LNCaP clone FGC (cell line): ENCODE measurements around the gene RNF214.
"Not testable (repeated sequence)": the region's sequence is repeated elsewhere in the genome, so short reads cannot be mapped to it uniquely, and the experiment has no call there.

ENCODE experiments used
- DNase-seq: peaks from one replicate; pipeline ENCODE4 v3.0.0-alpha.2; 2011; ENCODE audit warnings: low read depth
- H3K4me3 ChIP-seq: 2 replicates; pipeline ENCODE4 v1.5.1; 2011; ENCODE audit warnings: mild to moderate bottlenecking, low read depth, low read length, control low read depth
- CTCF ChIP-seq: IDR thresholded peaks from 2 replicates; pipeline ENCODE4 v1.5.1; 2012; ENCODE audit warnings: mild to moderate bottlenecking; ENCODE audit not compliant: control insufficient read depth, insufficient read depth; ENCODE audit errors: extremely low read depth

Gene RNF214

GRCh38 chr11:117319214-117319840, 86.9 kb downstream of the RNF214 start:
- TF ChIP-seq CTCF: no peak
- DNase-seq: no peak
- H3K4me3 ChIP-seq: no peak overlapping the region

GRCh38 chr11:117327255-117327566, 94.7 kb downstream of the RNF214 start:
- H3K4me3 ChIP-seq: peak overlapping the region; percentile 82
- not testable (repeated sequence) for DNase-seq

- peak; percentile 91 for DNase-seq
- peak within 1 kb of the TSS; percentile 82 for H3K4me3 ChIP-seq
- TF ChIP-seq CTCF: no peak
Measured at GRCh38 chr11:117327567-117328374, 95.3 kb downstream of the RNF214 start, which contains the start of gene CEP164. Gene CEP164 (plus strand): TSS chr11:117327854. CDS start chr11:117338587, 10,733 bp downstream.

GRCh38 chr11:117328375-117329010, 96.0 kb downstream of the RNF214 start:
- H3K4me3 ChIP-seq: peak overlapping the region; percentile 82
- TF ChIP-seq CTCF: no peak
- DNase-seq: peak; percentile 26

- no peak for TF ChIP-seq CTCF
- H3K4me3 ChIP-seq: no peak overlapping the region
- no peak for DNase-seq
Measured at GRCh38 chr11:117332843-117333242, 100.4 kb downstream of the RNF214 start.

- H3K4me3 ChIP-seq: no peak overlapping the region
- no peak for DNase-seq
- TF ChIP-seq CTCF: no peak
Measured at GRCh38 chr11:117333917-117334316, 101.4 kb downstream of the RNF214 start.

- H3K4me3 ChIP-seq: no peak overlapping the region
- DNase-seq: no peak
- no peak for TF ChIP-seq CTCF
Measured at GRCh38 chr11:117334896-117335295, 102.4 kb downstream of the RNF214 start.
